SK-N-SH (cell line): ENCODE data around the gene PXN. TPM values are rescaled to one million over a fixed set of nuclear protein-coding genes. Genes with fewer than 3 reads are reported as not detected.

Source experiments
- CTCF ChIA-PET: fragments of 300-600, 350-600 bp; formaldehyde crosslinking; extraction: SDS; loops from one replicate; lab custom pipeline; 2021; lab: Yijun Ruan, JAX
- POLR2A ChIA-PET: fragments of 350-600 bp; sonication (Branson Sonifier 250); formaldehyde crosslinking; extraction: SDS; loops from one replicate; lab custom pipeline; 2020; ENCODE audit warnings: antibody characterized with exemption, inconsistent platforms; lab: Yijun Ruan, JAX
- DNase-seq: peaks from one replicate; pipeline ENCODE4 v3.0.0; 2012
- H2AFZ ChIP-seq: fragments of 200-600 bp; sonication (generic); 2 replicates; pipeline ENCODE4 v1.8.1; 2016; ENCODE audit warnings: antibody characterized with exemption, mild to moderate bottlenecking, low read depth
- H3F3A ChIP-seq: fragments of 200-600 bp; sonication (generic); replicated peaks from 2 replicates; pipeline ENCODE3; 2016; ENCODE audit warnings: antibody characterized with exemption, mild to moderate bottlenecking; ENCODE audit not compliant: insufficient read depth
- H3K27ac ChIP-seq, 2 experiments: fragments of 200-500 bp in 1 of 2; fragments of 200-600 bp in 1 of 2; sonication (Bioruptor generic) in 1 of 2; sonication (generic), shearing (Covaris generic) in 1 of 2; 2 replicates each; pipeline versions ENCODE4 v1.5.1 to v1.6.1; 2014 to 2016; ENCODE audit warnings: low read depth in 2 of 2, inconsistent platforms in 1 of 2, low read length in 1 of 2, mild to moderate bottlenecking in 1 of 2, mixed read lengths in 1 of 2
- H3K27me3 ChIP-seq: fragments of 200-600 bp; sonication (generic), shearing (Covaris generic); 2 replicates; pipeline ENCODE4 v1.6.1; 2016; ENCODE audit warnings: mixed run types; ENCODE audit not compliant: insufficient read depth
- H3K36me3 ChIP-seq, 2 experiments: fragments of 200-500 bp in 1 of 2; fragments of 200-600 bp in 1 of 2; sonication (Bioruptor generic) in 1 of 2; sonication (generic) in 1 of 2; replicated peaks in 1 of 2; 2 replicates each; pipeline versions ENCODE3 to v1.5.1; 2014 to 2016; ENCODE audit warnings: low read length in 1 of 2, mild to moderate bottlenecking in 1 of 2; ENCODE audit not compliant: insufficient read depth in 2 of 2, control insufficient read depth in 1 of 2
- H3K4me1 ChIP-seq, 2 experiments: fragments of 200-500 bp in 1 of 2; fragments of 200-600 bp in 1 of 2; sonication (Bioruptor generic) in 1 of 2; sonication (generic), shearing (Covaris generic) in 1 of 2; 2 replicates each; pipeline versions ENCODE4 v1.5.1 to v1.6.1; 2014 to 2016; ENCODE audit warnings: low read depth in 1 of 2, low read length in 1 of 2, mixed run types in 1 of 2; ENCODE audit not compliant: insufficient read depth in 2 of 2, control insufficient read depth in 1 of 2
- H3K4me2 ChIP-seq: fragments of 200-600 bp; sonication (generic), shearing (Covaris generic); 2 replicates; pipeline ENCODE4 v1.6.1; 2017; ENCODE audit warnings: mixed run types
- H3K4me3 ChIP-seq, 2 experiments: fragments of 200-500 bp in 1 of 2; fragments of 200-600 bp in 1 of 2; sonication (Bioruptor generic) in 1 of 2; sonication (generic), shearing (Covaris generic) in 1 of 2; 2 replicates each; pipeline versions ENCODE4 v1.5.1 to v1.8.1; 2014 to 2016; ENCODE audit warnings: low read depth in 2 of 2, inconsistent platforms in 1 of 2, low read length in 1 of 2, mild to moderate bottlenecking in 1 of 2, mixed read lengths in 1 of 2, moderate library complexity in 1 of 2
- H3K79me2 ChIP-seq: fragments of 200-600 bp; sonication (generic); 2 replicates; pipeline ENCODE4 v1.8.1; 2017; ENCODE audit warnings: mild to moderate bottlenecking; ENCODE audit not compliant: insufficient read depth
- H3K9ac ChIP-seq: fragments of 200-600 bp; sonication (generic); 2 replicates; pipeline ENCODE4 v1.6.1; 2017; ENCODE audit warnings: mixed run types
- H3K9me2 ChIP-seq: fragments of 200-600 bp; sonication (generic); 2 replicates; pipeline ENCODE4 v1.6.1; 2017; ENCODE audit warnings: mixed run types
- H3K9me3 ChIP-seq: fragments of 200-600 bp; sonication (generic); 2 replicates; pipeline ENCODE4 v1.6.1; 2017; ENCODE audit warnings: mixed run types, mild to moderate bottlenecking, moderate library complexity
- H4K20me1 ChIP-seq: fragments of 200-600 bp; sonication (generic); 2 replicates; pipeline ENCODE4 v1.6.1; 2017; ENCODE audit warnings: mild to moderate bottlenecking, mixed run types; ENCODE audit not compliant: insufficient read depth
- CHD2 ChIP-seq: fragments of 150-350 bp; IDR thresholded peaks from 2 replicates; pipeline ENCODE4 v1.6.1; 2018; ENCODE audit warnings: low read length; ENCODE audit not compliant: partially characterized antibody
- ELF1 ChIP-seq: IDR thresholded peaks from 2 replicates; pipeline ENCODE4 v1.4.0; 2012
- EP300 ChIP-seq, 2 experiments: IDR thresholded peaks; 2 replicates each; pipeline versions ENCODE4 v1.4.0 to v1.6.1; 2012; ENCODE audit warnings: borderline replicate concordance in 1 of 2, low read depth in 1 of 2, low read length in 1 of 2
- FOSL2 ChIP-seq: IDR thresholded peaks from 2 replicates; pipeline ENCODE4 v1.4.0; 2012; ENCODE audit warnings: low read depth, mild to moderate bottlenecking, moderate library complexity, borderline replicate concordance
- FOXJ3 ChIP-seq: sonication (generic); formaldehyde crosslinking; IDR thresholded peaks from 2 replicates; pipeline ENCODE4 v1.5.1; 2020; ENCODE audit warnings: mild to moderate bottlenecking, missing genetic modification reagents
- GABPA ChIP-seq: IDR thresholded peaks from 2 replicates; pipeline ENCODE4 v1.4.0; 2012; ENCODE audit warnings: low read depth, mild to moderate bottlenecking
- GATA2 ChIP-seq: sonication (generic); formaldehyde crosslinking; IDR thresholded peaks from 2 replicates; pipeline ENCODE4 v1.5.0; 2020; ENCODE audit warnings: mild to moderate bottlenecking, missing genetic modification reagents
- MXI1 ChIP-seq: IDR thresholded peaks from 2 replicates; pipeline ENCODE4 v1.6.1; 2012; ENCODE audit warnings: mild to moderate bottlenecking, low read depth, low read length, improper control_type of control experiment
- NFIC ChIP-seq: IDR thresholded peaks from 2 replicates; pipeline ENCODE4 v1.4.0; 2012; ENCODE audit warnings: borderline replicate concordance
- NRF1 ChIP-seq: IDR thresholded peaks from 2 replicates; pipeline ENCODE4 v1.6.1; 2012; ENCODE audit warnings: low read depth, mild to moderate bottlenecking, low read length
- PBX3 ChIP-seq: IDR thresholded peaks from 2 replicates; pipeline ENCODE4; 2012
- POLR2AphosphoS5 ChIP-seq: IDR thresholded peaks from 2 replicates; pipeline ENCODE4 v1.6.1; 2012; ENCODE audit warnings: low read depth, low read length
- RAD21 ChIP-seq: IDR thresholded peaks from 2 replicates; pipeline ENCODE4 v1.6.1; 2012; ENCODE audit warnings: mild to moderate bottlenecking, low read length
- RXRA ChIP-seq: IDR thresholded peaks from 2 replicates; pipeline ENCODE4 v1.4.0; 2012; ENCODE audit warnings: low read depth, mild to moderate bottlenecking, borderline replicate concordance
- SIN3A ChIP-seq: IDR thresholded peaks from 2 replicates; pipeline ENCODE4 v1.6.1; 2012; ENCODE audit warnings: low read depth, mild to moderate bottlenecking, low read length, moderate library complexity, borderline replicate concordance
- TAF1 ChIP-seq: IDR thresholded peaks from 2 replicates; pipeline ENCODE4 v1.6.1; 2012; ENCODE audit warnings: low read depth, mild to moderate bottlenecking, low read length, moderate library complexity, borderline replicate concordance
- TCF12 ChIP-seq: IDR thresholded peaks from 2 replicates; pipeline ENCODE4 v1.4.0; 2012
- USF1 ChIP-seq: IDR thresholded peaks from 2 replicates; pipeline ENCODE4 v1.4.0; 2012; ENCODE audit warnings: low read depth, borderline replicate concordance
- ZBTB33 ChIP-seq: IDR thresholded peaks from 2 replicates; pipeline ENCODE4 v1.4.0; 2012; ENCODE audit warnings: low read depth, borderline replicate concordance
- WGBS: methylation state at CpG from one replicate; pipeline ENCODE4 v1.1.6; 2017; ENCODE audit warnings: low lambda C conversion rate; 5-methylcytosine and 5-hydroxymethylcytosine counted together
- polyA plus RNA-seq, 3 experiments: library from polyadenylated mRNA; depleted of rRNA; stranded (reverse); fragments of >200 nt; gene quantifications; 2 replicates each; pipeline ENCODE4 v1.2.3, GENCODE V29; 2012

PXN gene
- polyA plus RNA-seq, 1 of the 3 experiments (the other 2 are of a cell fraction), result 89.0 TPM

- no peak for TF ChIP-seq GABPA
Measured at GRCh38 chr12:120284381-120284780, 18.9 kb upstream of the PXN start (continued).

GRCh38 chr12:120283318-120283717, 17.8 kb upstream of the PXN start:
- Histone ChIP-seq H3K4me1 (no peaks in the 10 kb centered on the region), H3K4me2 (no peak overlapping the region), H2AFZ (no peak overlapping the region), H3K79me2 (no peaks in the 10 kb centered on the region), H3F3A (no peaks in the 10 kb centered on the region), H3K9me2 (no peaks in the 10 kb centered on the region), H4K20me1 (no peaks in the 10 kb centered on the region), H3K9me3 (no peaks in the 10 kb centered on the region), H3K9ac (no peak overlapping the region), H3K4me3 (no peak overlapping the region), H3K27me3 (no peaks in the 10 kb centered on the region), H3K36me3 (no peaks in the 10 kb centered on the region), H3K27ac (no peak overlapping the region)
- TF ChIP-seq RAD21 (no peak), ELF1 (no peak), FOSL2 (no peak), CHD2 (no peak), GATA2 (CRISPR knock-in tag) (no peak), ZBTB33 (no peak), EP300 (IDR thresholded peaks at IDR 0.05; ENCODE audit: borderline replicate concordance in 1 of 2, low read depth in 1 of 2, low read length in 1 of 2) (no peak), MXI1 (no peak), TAF1 (no peak), NFIC (no peak), SIN3A (no peak), POLR2AphosphoS5 (no peak), FOXJ3 (CRISPR knock-in tag) (no peak), PBX3 (no peak), USF1 (no peak), GABPA (no peak), NRF1 (no peak), RXRA (no peak), TCF12 (no peak)
- 89% methylated on average over 6 of the region's 7 CpGs for WGBS
- ChIA-PET CTCF (interaction anchor here (1.2 to 2.6 kb wide), 3 partner anchors 18 to 55 kb away, joined by 3 to 16 read pairs (median 4); partner anchors contain the start of gene PXN), POLR2A (interaction anchor here (0.7 kb wide), 1 partner anchor 10 kb away, joined by 3 read pairs; the partner anchor contains the start of gene RNU4-1)
- no peak for DNase-seq
